RWPE2 (cell line): ENCODE results near the gene RCL1.

Experiments used
- ATAC-seq: fragments of 200-7000 bp; cut with Tn5 transposase; 3 replicates; pipeline ENCODE4 v1.9.1; 2021; ENCODE audit warnings: low read depth
- DNase-seq: peaks from one replicate; pipeline ENCODE4 v3.0.0-alpha.2; 2020; ENCODE audit warnings: low spot score
- H3K27ac ChIP-seq: fragments of 450-650 bp; 2 replicates; pipeline ENCODE4 v1.5.1; 2017; ENCODE audit warnings: mild to moderate bottlenecking; ENCODE audit not compliant: poor library complexity, severe bottlenecking
- H3K27me3 ChIP-seq: fragments of 250-450 bp; sonication (Bioruptor Pico); 2 replicates; pipeline ENCODE4 v1.5.1; 2021; ENCODE audit warnings: mild to moderate bottlenecking, moderate library complexity; ENCODE audit not compliant: insufficient read depth, poor library complexity, severe bottlenecking
- H3K36me3 ChIP-seq: fragments of 250-450 bp; sonication (Bioruptor Pico); 2 replicates; pipeline ENCODE4 v1.5.1; 2020; ENCODE audit warnings: low read depth, mild to moderate bottlenecking, moderate library complexity
- H3K4me1 ChIP-seq: fragments of 250-450 bp; sonication (Bioruptor Pico); 2 replicates; pipeline ENCODE4 v1.5.1; 2021; ENCODE audit warnings: mild to moderate bottlenecking, moderate library complexity; ENCODE audit not compliant: insufficient read depth, poor library complexity, severe bottlenecking
- H3K4me3 ChIP-seq: fragments of 250-450 bp; sonication (Bioruptor Pico); 2 replicates; pipeline ENCODE4 v1.5.1; 2021; ENCODE audit warnings: mild to moderate bottlenecking, moderate library complexity; ENCODE audit not compliant: severe bottlenecking
- H3K9me3 ChIP-seq: fragments of 250-450 bp; sonication (Bioruptor Pico); 2 replicates; pipeline ENCODE4 v1.5.1; 2021; ENCODE audit warnings: mild to moderate bottlenecking, moderate library complexity; ENCODE audit not compliant: severe bottlenecking
- CTCF ChIP-seq: fragments of 450-650 bp; IDR thresholded peaks from one replicate; pipeline ENCODE4 v1.5.1; 2017; ENCODE audit warnings: mild to moderate bottlenecking, moderate library complexity; ENCODE audit not compliant: poor library complexity, severe bottlenecking

RCL1 gene

GRCh38 chr9:4837261-4838188, 44.8 kb downstream of the RCL1 start:
- ATAC-seq (no peak), DNase-seq (no peak)
- no peak for TF ChIP-seq CTCF
- Histone ChIP-seq H3K27me3 (no peaks in the 10 kb centered on the region), H3K9me3 (no peaks in the 10 kb centered on the region), H3K4me1 (peaks cover 20% of the 10 kb centered on the region), H3K36me3 (peaks cover 30% of the 10 kb centered on the region), H3K27ac (no peak overlapping the region), H3K4me3 (no peak overlapping the region)

- no peaks in the 10 kb centered on the region for H3K9me3 ChIP-seq
- no peaks in the 10 kb centered on the region for H3K27me3 ChIP-seq
- peaks cover 35% of the 10 kb centered on the region for H3K36me3 ChIP-seq
- no peak overlapping the region for H3K4me3 ChIP-seq
- ATAC-seq = no peak
- peaks cover 13% of the 10 kb centered on the region for H3K4me1 ChIP-seq
- no peak overlapping the region for H3K27ac ChIP-seq
- DNase-seq = no peak
- no peak for TF ChIP-seq CTCF
Observed at GRCh38 chr9:4838189-4838546, 45.4 kb downstream of the RCL1 start.

- DNase-seq = no peak
- Histone ChIP-seq H3K36me3 (peaks cover 38% of the 10 kb centered on the region), H3K4me3 (no peak overlapping the region), H3K27me3 (no peaks in the 10 kb centered on the region), H3K4me1 (peaks cover under 1% of the 10 kb centered on the region), H3K9me3 (no peaks in the 10 kb centered on the region), H3K27ac (no peak overlapping the region)
- ATAC-seq = no peak
- no peak for TF ChIP-seq CTCF
Observed at GRCh38 chr9:4839470-4839912, 46.7 kb downstream of the RCL1 start.

GRCh38 chr9:4840018-4840417, 47.3 kb downstream of the RCL1 start:
- ATAC-seq (no peak), DNase-seq (no peak)
- H3K36me3 ChIP-seq = peaks cover 42% of the 10 kb centered on the region
- TF ChIP-seq CTCF = no peak
- H3K27ac ChIP-seq = no peak overlapping the region
- no peaks in the 10 kb centered on the region for H3K27me3 ChIP-seq
- H3K4me3 ChIP-seq = no peak overlapping the region
- H3K4me1 ChIP-seq = no peaks in the 10 kb centered on the region
- no peaks in the 10 kb centered on the region for H3K9me3 ChIP-seq

GRCh38 chr9:4842213-4842612, 49.5 kb downstream of the RCL1 start:
- no peaks in the 10 kb centered on the region for H3K9me3 ChIP-seq
- ATAC-seq (no peak), DNase-seq (no peak)
- no peak overlapping the region for H3K4me3 ChIP-seq
- H3K27ac ChIP-seq = no peak overlapping the region
- H3K4me1 ChIP-seq = no peaks in the 10 kb centered on the region
- no peaks in the 10 kb centered on the region for H3K27me3 ChIP-seq
- peaks cover 49% of the 10 kb centered on the region for H3K36me3 ChIP-seq
- no peak for TF ChIP-seq CTCF
